CD8-positive, alpha-beta memory T cell (primary cell): ENCODE results near the gene ASTN2. TPM values are rescaled to one million over a fixed set of nuclear protein-coding genes. Genes with fewer than 3 reads are reported as not detected.

Experiments used
- CTCF ChIA-PET: fragments of 350-600 bp; sonication (Branson Sonifier 250); formaldehyde crosslinking; loops from one replicate; lab custom pipeline; 2021; ENCODE audit warnings: antibody characterized with exemption; lab: Charles Lee
- POLR2A ChIA-PET: fragments of 350-600 bp; sonication (Branson Sonifier 250); formaldehyde crosslinking; loops from one replicate; lab custom pipeline; 2021; ENCODE audit warnings: antibody characterized with exemption; lab: Charles Lee
- DNase-seq, 5 donors: peaks; one replicate each; pipeline versions ENCODE4 v3.0.0 to v3.0.0-alpha.2; 2020 to 2022; ENCODE audit warnings: mixed read lengths in 1 of 5
- H3K27ac ChIP-seq: one replicate; pipeline ENCODE4 v1.7.0; 2013; ENCODE audit warnings: low read depth, mild to moderate bottlenecking, low read length, moderate library complexity
- H3K27me3 ChIP-seq: 2 replicates; pipeline ENCODE4 v1.7.0; 2013; ENCODE audit warnings: low read length, mild to moderate bottlenecking; ENCODE audit not compliant: insufficient read depth, poor library complexity, severe bottlenecking
- H3K36me3 ChIP-seq: 2 replicates; pipeline ENCODE4 v1.7.0; 2013; ENCODE audit warnings: mild to moderate bottlenecking, low read length, moderate library complexity; ENCODE audit not compliant: insufficient read depth
- H3K4me1 ChIP-seq: 2 replicates; pipeline ENCODE4 v1.7.0; 2013; ENCODE audit warnings: mild to moderate bottlenecking, low read length, moderate library complexity; ENCODE audit not compliant: insufficient read depth
- H3K4me3 ChIP-seq: 2 replicates; pipeline ENCODE4 v1.7.0; 2013; ENCODE audit warnings: mild to moderate bottlenecking, low read length
- H3K9me3 ChIP-seq: 2 replicates; pipeline ENCODE4 v1.7.0; 2013; ENCODE audit warnings: mild to moderate bottlenecking, low read length
- H3K27ac Mint-ChIP-seq, 8 donors: one replicate each; pipeline ENCODE4 v1.8.0; 2020 to 2021; ENCODE audit warnings: mixed read lengths in 8 of 8, mild to moderate bottlenecking in 6 of 8, inconsistent platforms in 3 of 8, moderate library complexity in 3 of 8
- H3K27me3 Mint-ChIP-seq, 2 donors: one replicate each; pipeline ENCODE4 v1.8.0; 2020 to 2021; ENCODE audit warnings: mixed read lengths in 2 of 2, mild to moderate bottlenecking in 1 of 2, moderate library complexity in 1 of 2
- H3K36me3 Mint-ChIP-seq, 3 donors: one replicate each; pipeline ENCODE4 v1.8.0; 2020 to 2021; ENCODE audit warnings: mixed read lengths in 3 of 3, inconsistent platforms in 1 of 3, mild to moderate bottlenecking in 1 of 3
- H3K4me1 Mint-ChIP-seq, 3 donors: one replicate each; pipeline ENCODE4 v1.8.0; 2020 to 2021; ENCODE audit warnings: mixed read lengths in 3 of 3, inconsistent platforms in 1 of 3, mild to moderate bottlenecking in 1 of 3
- H3K4me3 Mint-ChIP-seq, 7 donors: one replicate each; pipeline ENCODE4 v1.8.0; 2020 to 2021; ENCODE audit warnings: mixed read lengths in 7 of 7, mild to moderate bottlenecking in 6 of 7, moderate library complexity in 4 of 7, inconsistent platforms in 2 of 7
- H3K9me3 Mint-ChIP-seq, 5 donors: one replicate each; pipeline ENCODE4 v1.8.0; 2020 to 2022; ENCODE audit warnings: mixed read lengths in 5 of 5, mild to moderate bottlenecking in 3 of 5, moderate library complexity in 2 of 5, inconsistent platforms in 1 of 5
- polyA plus RNA-seq: library from polyadenylated mRNA; unstranded; fragments of 300-500 nt; fragmentation: Illumina TruSeq; gene quantifications from one replicate; pipeline ENCODE4 v1.2.3, GENCODE V29; 2021
- total RNA-seq, 2 experiments: library from RNA; stranded (reverse); gene quantifications; one replicate each; pipeline ENCODE4 v1.2.3, GENCODE V29; 2021

ASTN2 gene
- total and polyA plus RNA-seq, 3 experiments from 2014 or later = 4.1 to 4.8 (median 4.2) TPM

- H3K4me3 Mint-ChIP-seq = no peak overlapping the region
- no peak for DNase-seq
- Histone ChIP-seq H3K4me3 (no peak overlapping the region), H3K27me3 (no peaks in the 10 kb centered on the region), H3K36me3 (no peaks in the 10 kb centered on the region), H3K4me1 (no peaks in the 10 kb centered on the region), H3K9me3 (no peaks in the 10 kb centered on the region), H3K27ac (no peak overlapping the region)
- no peak overlapping the region for H3K27ac Mint-ChIP-seq
- POLR2A ChIA-PET = no interaction called here
- no peaks in the 10 kb centered on the region for H3K4me1 Mint-ChIP-seq
- no peaks in the 10 kb centered on the region for H3K36me3 Mint-ChIP-seq
- peaks cover 2 to 7% of the 10 kb centered on the region in 2 donors for H3K27me3 Mint-ChIP-seq
- H3K9me3 Mint-ChIP-seq = peaks cover 0 to 5% (median 0%) of the 10 kb centered on the region in 5 donors
- CTCF ChIA-PET = no interaction called here
Measured at GRCh38 chr9:116798521-116798920, 616.3 kb downstream of the ASTN2 start.

GRCh38 chr9:116797276-116797675 is 617.6 kb downstream of the ASTN2 start:
- ChIA-PET CTCF (no interaction called here), POLR2A (no interaction called here)
- no peak overlapping the region for H3K4me3 Mint-ChIP-seq

GRCh38 chr9:116796669-116797068 is 618.2 kb downstream of the ASTN2 start:
- H3K9me3 ChIP-seq = no peaks in the 10 kb centered on the region
- H3K36me3 ChIP-seq = no peaks in the 10 kb centered on the region
- Mint-ChIP-seq H3K27ac (no peak overlapping the region), H3K9me3 (peaks cover 0 to 5% (median 0%) of the 10 kb centered on the region in 5 donors), H3K4me1 (no peaks in the 10 kb centered on the region), H3K4me3 (no peak overlapping the region), H3K36me3 (no peaks in the 10 kb centered on the region), H3K27me3 (peaks cover 2 to 7% of the 10 kb centered on the region in 2 donors)
- H3K4me3 ChIP-seq = no peak overlapping the region
- H3K4me1 ChIP-seq = no peaks in the 10 kb centered on the region
- no peak for DNase-seq
- no peaks in the 10 kb centered on the region for H3K27me3 ChIP-seq
- CTCF ChIA-PET = no interaction called here
- no peak overlapping the region for H3K27ac ChIP-seq
- POLR2A ChIA-PET = no interaction called here

More at GRCh38 chr9:116797276-116797675, 617.6 kb downstream of the ASTN2 start:
- no peak overlapping the region for H3K4me3 ChIP-seq
- peaks cover 2 to 7% of the 10 kb centered on the region in 2 donors for H3K27me3 Mint-ChIP-seq
- DNase-seq = no peak
- no peaks in the 10 kb centered on the region for H3K4me1 Mint-ChIP-seq
- H3K36me3 Mint-ChIP-seq = no peaks in the 10 kb centered on the region
- no peaks in the 10 kb centered on the region for H3K4me1 ChIP-seq
- peaks cover 0 to 5% (median 0%) of the 10 kb centered on the region in 5 donors for H3K9me3 Mint-ChIP-seq
- no peaks in the 10 kb centered on the region for H3K27me3 ChIP-seq
- H3K27ac Mint-ChIP-seq = no peak overlapping the region
- no peaks in the 10 kb centered on the region for H3K36me3 ChIP-seq
- H3K27ac ChIP-seq = no peak overlapping the region
- H3K9me3 ChIP-seq = no peaks in the 10 kb centered on the region

- peaks cover 2 to 7% of the 10 kb centered on the region in 2 donors for H3K27me3 Mint-ChIP-seq
- H3K4me1 Mint-ChIP-seq = no peaks in the 10 kb centered on the region
- ChIA-PET CTCF (no interaction called here), POLR2A (no interaction called here)
- Histone ChIP-seq H3K9me3 (no peaks in the 10 kb centered on the region), H3K27ac (no peak overlapping the region), H3K36me3 (no peaks in the 10 kb centered on the region), H3K4me1 (no peaks in the 10 kb centered on the region), H3K27me3 (no peaks in the 10 kb centered on the region), H3K4me3 (no peak overlapping the region)
- H3K4me3 Mint-ChIP-seq = no peak overlapping the region
- H3K36me3 Mint-ChIP-seq = no peaks in the 10 kb centered on the region
- no peak overlapping the region for H3K27ac Mint-ChIP-seq
- no peak for DNase-seq
- peaks cover 0 to 3% (median 0%) of the 10 kb centered on the region in 5 donors for H3K9me3 Mint-ChIP-seq
Measured at GRCh38 chr9:116795821-116796220, 619.0 kb downstream of the ASTN2 start.

GRCh38 chr9:116792271-116792670 is 622.6 kb downstream of the ASTN2 start:
- no peaks in the 10 kb centered on the region for H3K36me3 Mint-ChIP-seq
- no peak overlapping the region for H3K4me3 ChIP-seq

GRCh38 chr9:116791326-116791725 is 623.5 kb downstream of the ASTN2 start:
- Histone ChIP-seq H3K9me3 (no peaks in the 10 kb centered on the region), H3K27ac (no peak overlapping the region), H3K4me1 (no peaks in the 10 kb centered on the region), H3K4me3 (no peak overlapping the region), H3K36me3 (no peaks in the 10 kb centered on the region), H3K27me3 (no peaks in the 10 kb centered on the region)
- DNase-seq = no peak
- ChIA-PET CTCF (no interaction called here), POLR2A (no interaction called here)
- no peaks in the 10 kb centered on the region for H3K9me3 Mint-ChIP-seq
- no peaks in the 10 kb centered on the region for H3K36me3 Mint-ChIP-seq
- no peak overlapping the region for H3K27ac Mint-ChIP-seq
- H3K4me3 Mint-ChIP-seq = no peak overlapping the region
- peaks cover 3 to 8% of the 10 kb centered on the region in 2 donors for H3K27me3 Mint-ChIP-seq
- H3K4me1 Mint-ChIP-seq = no peaks in the 10 kb centered on the region

More at GRCh38 chr9:116792271-116792670, 622.6 kb downstream of the ASTN2 start:
- H3K9me3 ChIP-seq = no peaks in the 10 kb centered on the region
- no peak overlapping the region for H3K27ac ChIP-seq
- ChIA-PET POLR2A (no interaction called here), CTCF (no interaction called here)
- no peaks in the 10 kb centered on the region for H3K27me3 ChIP-seq
- DNase-seq = no peak
- H3K36me3 ChIP-seq = no peaks in the 10 kb centered on the region
- H3K4me1 ChIP-seq = no peaks in the 10 kb centered on the region
- no peaks in the 10 kb centered on the region for H3K9me3 Mint-ChIP-seq
- H3K4me3 Mint-ChIP-seq = no peak overlapping the region
- peaks cover 3 to 7% of the 10 kb centered on the region in 2 donors for H3K27me3 Mint-ChIP-seq
- H3K4me1 Mint-ChIP-seq = no peaks in the 10 kb centered on the region
- H3K27ac Mint-ChIP-seq = no peak overlapping the region

GRCh38 chr9:116789081-116789480 is 625.8 kb downstream of the ASTN2 start:
- H3K4me1 Mint-ChIP-seq = no peaks in the 10 kb centered on the region
- H3K27ac Mint-ChIP-seq = no peak overlapping the region
- H3K4me3 Mint-ChIP-seq = no peak overlapping the region
- H3K9me3 Mint-ChIP-seq = peaks cover 0 to 3% (median 0%) of the 10 kb centered on the region in 5 donors
- POLR2A ChIA-PET = no interaction called here
- no peak overlapping the region for H3K27ac ChIP-seq
- H3K27me3 ChIP-seq = no peaks in the 10 kb centered on the region
- no peak overlapping the region for H3K4me3 ChIP-seq
- CTCF ChIA-PET = no interaction called here
- no peaks in the 10 kb centered on the region for H3K36me3 ChIP-seq
- H3K27me3 Mint-ChIP-seq = peaks cover 3 to 10% of the 10 kb centered on the region in 2 donors
- H3K36me3 Mint-ChIP-seq = no peaks in the 10 kb centered on the region
- no peaks in the 10 kb centered on the region for H3K4me1 ChIP-seq
- no peaks in the 10 kb centered on the region for H3K9me3 ChIP-seq
- DNase-seq = no peak

GRCh38 chr9:116786737-116787136 is 628.1 kb downstream of the ASTN2 start:
- Mint-ChIP-seq H3K27ac (no peak overlapping the region), H3K4me3 (no peak overlapping the region), H3K27me3 (peaks cover 5 to 13% of the 10 kb centered on the region in 2 donors), H3K4me1 (no peaks in the 10 kb centered on the region), H3K9me3 (peaks cover 0 to 3% (median 0%) of the 10 kb centered on the region in 5 donors), H3K36me3 (no peaks in the 10 kb centered on the region)
- Histone ChIP-seq H3K27me3 (no peaks in the 10 kb centered on the region), H3K27ac (no peak overlapping the region), H3K9me3 (no peaks in the 10 kb centered on the region), H3K4me1 (no peaks in the 10 kb centered on the region), H3K4me3 (no peak overlapping the region), H3K36me3 (no peaks in the 10 kb centered on the region)
- ChIA-PET POLR2A (no interaction called here), CTCF (no interaction called here)
- DNase-seq = no peak
